GM19193 (cell line): Measurements from ENCODE around the gene FAM156A.

Experiments used
- POLR2A ChIP-seq: IDR thresholded peaks from 4 replicates; pipeline ENCODE4 v1.6.1; 2011; ENCODE audit not compliant: insufficient read depth, insufficient read length; ENCODE audit errors: extremely low read depth

Gene FAM156A

GRCh38 chrX:52934704-52935469 is 23.4 kb downstream of the FAM156A start:
- TF ChIP-seq POLR2A: peak; percentile 80

- no peak for TF ChIP-seq POLR2A
These were observed 24.2 kb downstream of the FAM156A start for GRCh38 chrX:52933976-52934703.

GRCh38 chrX:52933213-52933612 is 25.1 kb downstream of the FAM156A start:
- TF ChIP-seq POLR2A: no peak

- no peak for TF ChIP-seq POLR2A
These were observed 34.5 kb downstream of the FAM156A start for GRCh38 chrX:52923781-52924241.
